K562 treated with DMSO at 1 percent for 24 hours (cell line): ENCODE results near the gene NUDT5. TPM values are rescaled to one million over a fixed set of nuclear protein-coding genes. Genes with fewer than 3 reads are reported as not detected.

Experiments used
- total RNA-seq: library from RNA; unstranded; fragments of 300-600 nt; gene quantifications from 2 replicates; pipeline ENCODE4 v1.2.3, GENCODE V29; 2022; ENCODE audit warnings: low read depth; ENCODE audit not compliant: insufficient read depth

The NUDT5 gene
- total RNA-seq, result 66.6 and 70.7 TPM in 2 replicates

GRCh38 chr10:12195603-12196506, at the start of gene NUDT5, which contains the start of gene CDC123:
TSS of gene NUDT5 (minus strand) at chr10:12195891. CDS start at chr10:12186291, 9,600 bp downstream.
TSS of gene CDC123 (plus strand) at chr10:12196188. CDS start at chr10:12196246, 58 bp downstream.

GRCh38 chr10:12129222-12130111, 66.2 kb downstream of the NUDT5 start, which contains the start of gene SEC61A2:
TSS of gene SEC61A2 (plus strand) at chr10:12129677. CDS start at chr10:12129788, 111 bp downstream.

Other genes with a start within 250 kb of the NUDT5 start
- 11.3 and 12.9 TPM in 2 replicates for gene UPF2, start 153.1 kb downstream of the NUDT5 start, total RNA-seq
- 12.2 and 15.7 TPM in 2 replicates for gene DHTKD1, start 126.9 kb downstream of the NUDT5 start, total RNA-seq
- 4.8 and 6.9 TPM in 2 replicates for gene SEC61A2, start 66.2 kb downstream of the NUDT5 start, total RNA-seq
- gene CDC123, start 297 bp upstream of the NUDT5 start, total RNA-seq, result 67.7 and 85.4 TPM in 2 replicates
- 0.82 and 0.88 TPM in 2 replicates for gene CAMK1D, start 153.7 kb upstream of the NUDT5 start, total RNA-seq